ENCODE data around the gene MPRIP. TPM values are rescaled to one million over a fixed set of nuclear protein-coding genes. Genes with fewer than 3 reads are reported as not detected.

MPRIP gene
- total RNA-seq, 4 donors from 2014 or later = 61.5 to 407 (median 103) TPM

GRCh38 chr17:17165666-17166308 lies 123.5 kb downstream of the MPRIP start:
- Histone ChIP-seq H3K27me3 (no peaks in the 10 kb centered on the region), H3K4me1 (no peaks in the 10 kb centered on the region), H3K36me3 (no peaks in the 10 kb centered on the region), H3K9me3 (no peaks in the 10 kb centered on the region), H3K27ac (no peak overlapping the region), H3K4me3 (no peak overlapping the region)
- no peak for DNase-seq
- intact Hi-C loops (cut with DNase I; ENCODE audit: low total_unique reads) = no loop called here
- no peak for TF ChIP-seq POLR2A (IDR thresholded peaks at IDR 0.05)
- TF ChIP-seq, protein P1, sequence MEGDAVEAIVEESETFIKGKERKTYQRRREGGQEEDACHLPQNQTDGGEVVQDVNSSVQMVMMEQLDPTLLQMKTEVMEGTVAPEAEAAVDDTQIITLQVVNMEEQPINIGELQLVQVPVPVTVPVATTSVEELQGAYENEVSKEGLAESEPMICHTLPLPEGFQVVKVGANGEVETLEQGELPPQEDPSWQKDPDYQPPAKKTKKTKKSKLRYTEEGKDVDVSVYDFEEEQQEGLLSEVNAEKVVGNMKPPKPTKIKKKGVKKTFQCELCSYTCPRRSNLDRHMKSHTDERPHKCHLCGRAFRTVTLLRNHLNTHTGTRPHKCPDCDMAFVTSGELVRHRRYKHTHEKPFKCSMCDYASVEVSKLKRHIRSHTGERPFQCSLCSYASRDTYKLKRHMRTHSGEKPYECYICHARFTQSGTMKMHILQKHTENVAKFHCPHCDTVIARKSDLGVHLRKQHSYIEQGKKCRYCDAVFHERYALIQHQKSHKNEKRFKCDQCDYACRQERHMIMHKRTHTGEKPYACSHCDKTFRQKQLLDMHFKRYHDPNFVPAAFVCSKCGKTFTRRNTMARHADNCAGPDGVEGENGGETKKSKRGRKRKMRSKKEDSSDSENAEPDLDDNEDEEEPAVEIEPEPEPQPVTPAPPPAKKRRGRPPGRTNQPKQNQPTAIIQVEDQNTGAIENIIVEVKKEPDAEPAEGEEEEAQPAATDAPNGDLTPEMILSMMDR (IDR thresholded peaks at IDR 0.05) = no peak

- H3K4me3 ChIP-seq = no peak overlapping the region
- TF ChIP-seq, protein P1 (IDR thresholded peaks at IDR 0.05) = no peak
- TF ChIP-seq POLR2A (IDR thresholded peaks at IDR 0.05) = no peak
- no peak overlapping the region for H3K27ac ChIP-seq
- intact Hi-C loops (cut with DNase I; ENCODE audit: low total_unique reads) = no loop called here
- H3K36me3 ChIP-seq = no peaks in the 10 kb centered on the region
- H3K27me3 ChIP-seq = no peaks in the 10 kb centered on the region
- H3K4me1 ChIP-seq = no peaks in the 10 kb centered on the region
- H3K9me3 ChIP-seq = no peaks in the 10 kb centered on the region
- DNase-seq = no peak
These were observed 124.2 kb downstream of the MPRIP start for GRCh38 chr17:17166446-17166845.

DNA sequence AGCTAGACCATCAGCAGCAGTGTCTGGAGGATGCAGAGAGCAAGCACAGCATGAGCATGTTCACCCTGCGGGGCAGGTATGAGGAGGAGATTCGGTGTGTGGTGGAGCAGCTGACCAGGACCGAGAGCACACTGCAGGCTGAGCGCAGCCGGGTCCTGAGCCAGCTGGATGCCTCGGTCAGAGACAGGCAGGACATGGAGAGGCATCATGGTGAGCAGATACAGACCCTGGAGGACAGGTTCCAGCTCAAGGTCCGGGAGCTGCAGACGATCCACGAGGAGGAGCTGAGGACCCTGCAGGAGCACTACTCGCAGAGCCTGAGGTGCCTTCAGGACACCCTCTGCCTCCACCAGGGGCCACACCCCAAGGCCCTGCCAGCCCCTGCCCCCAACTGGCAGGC lies 125.1 kb downstream of the MPRIP start:
- no peak for DNase-seq
- H3K36me3 ChIP-seq = no peaks in the 10 kb centered on the region
- TF ChIP-seq POLR2A (IDR thresholded peaks at IDR 0.05) = no peak
- TF ChIP-seq, protein P1 (IDR thresholded peaks at IDR 0.05) = no peak
- H3K27ac ChIP-seq = no peak overlapping the region
- no peaks in the 10 kb centered on the region for H3K4me1 ChIP-seq
- no peaks in the 10 kb centered on the region for H3K9me3 ChIP-seq
- H3K27me3 ChIP-seq = no peaks in the 10 kb centered on the region
- H3K4me3 ChIP-seq = no peak overlapping the region
- intact Hi-C loops (cut with DNase I; ENCODE audit: low total_unique reads) = no loop called here

DNA sequence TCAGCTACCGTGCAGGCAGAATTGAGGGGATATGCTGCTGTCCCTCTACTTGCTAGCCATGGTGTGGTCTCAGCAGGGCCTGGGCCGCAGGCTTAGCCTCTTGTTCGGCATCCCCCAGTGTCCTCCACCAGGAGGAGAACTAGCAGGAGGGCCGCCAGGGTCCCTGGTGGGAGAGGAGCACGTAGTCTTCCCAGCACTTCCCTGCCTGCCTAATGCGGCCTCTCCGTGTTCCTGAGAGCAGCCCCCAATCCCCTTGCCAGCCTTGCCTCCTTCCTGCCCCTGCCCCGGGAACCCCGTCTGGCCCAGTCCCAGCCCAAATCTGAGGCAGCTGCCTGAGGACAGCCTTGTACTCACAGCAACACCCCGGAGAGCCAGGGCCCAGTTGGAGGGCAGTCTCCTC lies 125.7 kb downstream of the MPRIP start:
- TF ChIP-seq, protein P1 (IDR thresholded peaks at IDR 0.05) = no peak
- TF ChIP-seq POLR2A (IDR thresholded peaks at IDR 0.05) = no peak
- H3K4me3 ChIP-seq = no peak overlapping the region
- intact Hi-C loops (cut with DNase I; ENCODE audit: low total_unique reads) = no loop called here
- no peak overlapping the region for H3K27ac ChIP-seq
- no peaks in the 10 kb centered on the region for H3K36me3 ChIP-seq
- no peaks in the 10 kb centered on the region for H3K9me3 ChIP-seq
- H3K4me1 ChIP-seq = no peaks in the 10 kb centered on the region
- no peaks in the 10 kb centered on the region for H3K27me3 ChIP-seq
- no peak for DNase-seq

- Histone ChIP-seq H3K4me1 (no peaks in the 10 kb centered on the region), H3K4me3 (no peak overlapping the region), H3K27ac (no peak overlapping the region), H3K27me3 (no peaks in the 10 kb centered on the region), H3K36me3 (no peaks in the 10 kb centered on the region), H3K9me3 (no peaks in the 10 kb centered on the region)
- TF ChIP-seq POLR2A (IDR thresholded peaks at IDR 0.05) = no peak
- TF ChIP-seq, protein P1 (IDR thresholded peaks at IDR 0.05) = no peak
- intact Hi-C loops (cut with DNase I; ENCODE audit: low total_unique reads) = no loop called here
- no peak for DNase-seq
These were observed 126.1 kb downstream of the MPRIP start for GRCh38 chr17:17168401-17168800.
